Measurements from ENCODE around the gene ZNF524. TPM values are rescaled to one million over a fixed set of nuclear protein-coding genes. Genes with fewer than 3 reads are reported as not detected.

Gene ZNF524
- total and polyA plus RNA-seq, 9 of the 15 experiments (the other 6 are each of a cell fraction or from before 2014, with no cell fraction given) = 0.08 to 15.6 (median 2.9) TPM

- TF ChIP-seq THRB (CRISPR knock-in tag; conservative IDR thresholded peaks at IDR 0.05) (no peak), THAP7 (CRISPR knock-in tag; IDR thresholded peaks at IDR 0.05) (peak; percentile 88; the same call in 1 of the 2 replicates), TAL1 (IDR thresholded peaks at IDR 0.05) (no peak), OTX1 (CRISPR knock-in tag; IDR thresholded peaks at IDR 0.05) (no peak), ZNF212 (CRISPR knock-in tag; IDR thresholded peaks at IDR 0.05) (no peak), DLX4 (CRISPR knock-in tag; IDR thresholded peaks at IDR 0.05) (no peak), ETV1 (tag; conservative IDR thresholded peaks at IDR 0.05; ENCODE audit: low read depth) (peak; percentile 75), ZNF830 (CRISPR knock-in tag; IDR thresholded peaks at IDR 0.05) (no peak), XRCC5 (IDR thresholded peaks at IDR 0.05; ENCODE audit: low read depth, low read length) (peak; percentile 94; the same call in 1 of the 2 replicates), ZNF324 (CRISPR knock-in tag; IDR thresholded peaks at IDR 0.05) (no peak), TSC22D4 (tag; IDR thresholded peaks at IDR 0.05) (no peak), ZKSCAN3 (CRISPR knock-in tag; IDR thresholded peaks at IDR 0.05) (no peak), THRAP3 (IDR thresholded peaks at IDR 0.05; ENCODE audit: borderline replicate concordance) (no peak), MYBL2 (IDR thresholded peaks at IDR 0.05; ENCODE audit: low read depth) (no peak), MYBL2 (CRISPR knock-in tag; IDR thresholded peaks at IDR 0.05; ENCODE audit: borderline replicate concordance) (no peak), NFE2L1 (tag; IDR thresholded peaks at IDR 0.05; ENCODE audit: borderline replicate concordance, low read depth) (no peak), ZNF561 (CRISPR knock-in tag; conservative IDR thresholded peaks at IDR 0.05) (no peak), ZFP36 (IDR thresholded peaks at IDR 0.05; ENCODE audit: low read depth, low read length, partially characterized antibody) (peak; percentile 45), ETS2 (tag; IDR thresholded peaks at IDR 0.05; ENCODE audit: borderline replicate concordance, poor library complexity, severe bottlenecking) (no peak), HMBOX1 (IDR thresholded peaks at IDR 0.05) (no peak), KAT8 (IDR thresholded peaks at IDR 0.05; ENCODE audit: low read depth) (no peak), HNRNPL (IDR thresholded peaks at IDR 0.05; ENCODE audit: low read depth, low read length) (no peak), ZNF589 (CRISPR knock-in tag; IDR thresholded peaks at IDR 0.05; ENCODE audit: low read depth) (no peak), FOXA1 (IDR thresholded peaks at IDR 0.05; ENCODE audit: borderline replicate concordance) (no peak), IRF2 (CRISPR knock-in tag; IDR thresholded peaks at IDR 0.05) (no peak)
These were observed 43.2 kb downstream of the ZNF524 start, which contains the start of gene ZNF581 (continued) for GRCh38 chr19:55643003-55643886.
